K562 (cell line): ENCODE results near the gene EBI3. TPM values are rescaled to one million over a fixed set of nuclear protein-coding genes. Genes with fewer than 3 reads are reported as not detected.

ENCODE experiments used
- ATAC-seq: fragments of 200-7000 bp; cut with Tn5 transposase; 3 replicates; pipeline ENCODE4 v1.9.1; 2020; ENCODE audit warnings: moderate library complexity
- BruUV-seq: library from RNA; stranded (reverse); fragments of 400-500 nt; replicated peaks from 2 replicates; lab custom pipeline; 2021; lab: Mats Ljungman, UMichigan
- CTCF ChIA-PET: fragments of 300-600 bp; formaldehyde crosslinking; extraction: SDS; loops from one replicate; lab custom pipeline; 2021; ENCODE audit warnings: low intra/inter-chr PET ratio; lab: Yijun Ruan, JAX
- POLR2A ChIA-PET: fragments of 300-600, 350-650 bp; sonication (Branson Sonifier 250); formaldehyde crosslinking; extraction: SDS; loops from one replicate; lab custom pipeline; 2021; ENCODE audit warnings: antibody characterized with exemption, inconsistent platforms; lab: Yijun Ruan, JAX
- DNase-seq, 4 experiments: peaks; one replicate each; pipeline versions ENCODE4 v3.0.0 to v3.0.0-alpha.2; 2011 to 2018; ENCODE audit warnings: low spot score in 3 of 4, mixed read lengths in 3 of 4; ENCODE audit errors: extremely low read depth in 1 of 4
- FAIRE-seq: peaks from 2 replicates; lab custom pipeline; 2011; peaks lifted over from hg19 to GRCh38; lab: Jason Lieb, UNC
- H2AFZ ChIP-seq: 2 replicates; pipeline ENCODE4 v1.6.0; 2011; ENCODE audit warnings: low read depth, low read length, control low read depth, inconsistent platforms
- H3K27ac ChIP-seq: fragments of 200-600 bp; 3 replicates; pipeline ENCODE4 v1.8.0; 2011; ENCODE audit warnings: low read depth, mild to moderate bottlenecking, control low read depth, inconsistent platforms, low read length, moderate library complexity, mixed read lengths; ENCODE audit errors: extremely low read depth
- H3K27me3 ChIP-seq, 2 experiments: fragments of 300-600 bp in 1 of 2; 2 replicates in 1 of 2; 3 replicates in 1 of 2; pipeline versions ENCODE4 v1.6.0 to v1.8.0; 2011; ENCODE audit warnings: inconsistent platforms in 2 of 2, low read length in 2 of 2, mild to moderate bottlenecking in 1 of 2, mixed read lengths in 1 of 2, moderate library complexity in 1 of 2; ENCODE audit not compliant: control insufficient read depth in 2 of 2, insufficient read depth in 2 of 2
- H3K36me3 ChIP-seq: fragments of 300-600 bp; 3 replicates; pipeline ENCODE4 v1.8.0; 2011; ENCODE audit warnings: mild to moderate bottlenecking, low read length, inconsistent platforms; ENCODE audit not compliant: control insufficient read depth, insufficient read depth
- H3K4me1 ChIP-seq, 2 experiments: fragments of 200-600 bp in 1 of 2; replicated peaks in 1 of 2; 2 replicates in 1 of 2; 3 replicates in 1 of 2; pipeline versions ENCODE4 v1.5.1 to v1.8.0; 2011; ENCODE audit warnings: inconsistent platforms in 2 of 2, low read length in 2 of 2, mild to moderate bottlenecking in 1 of 2, mixed read lengths in 1 of 2, moderate library complexity in 1 of 2; ENCODE audit not compliant: control insufficient read depth in 2 of 2, insufficient read depth in 2 of 2
- H3K4me2 ChIP-seq: 2 replicates; pipeline ENCODE4 v1.6.1; 2011; ENCODE audit warnings: low read length, control low read depth, inconsistent platforms, mixed read lengths; ENCODE audit not compliant: insufficient read depth
- H3K4me3 ChIP-seq: fragments of 200-600 bp; sonication (generic), shearing (Covaris generic); 2 replicates; pipeline ENCODE4 v1.5.1; 2016; ENCODE audit warnings: control low read depth, inconsistent platforms
- H3K79me2 ChIP-seq: fragments of 200-600 bp; 3 replicates; pipeline ENCODE4 v1.8.0; 2011; ENCODE audit warnings: low read length, inconsistent platforms; ENCODE audit not compliant: control insufficient read depth, insufficient read depth
- H3K9ac ChIP-seq, 2 experiments: 2 replicates each; pipeline versions ENCODE4 v1.6.0 to v1.6.1; 2011; ENCODE audit warnings: low read depth in 2 of 2, low read length in 2 of 2, control low read depth in 1 of 2, inconsistent platforms in 1 of 2, mild to moderate bottlenecking in 1 of 2, mixed read lengths in 1 of 2; ENCODE audit not compliant: insufficient read depth in 1 of 2
- H3K9me1 ChIP-seq: one replicate; pipeline ENCODE4 v1.6.0; 2011; ENCODE audit warnings: inconsistent platforms, mild to moderate bottlenecking, low read length, moderate library complexity; ENCODE audit not compliant: control insufficient read depth, insufficient read depth
- H3K9me3 ChIP-seq: replicated peaks from 2 replicates; pipeline ENCODE4 v1.5.1; 2011; ENCODE audit warnings: low read depth, low read length, inconsistent platforms; ENCODE audit not compliant: control insufficient read depth, insufficient read depth
- H4K20me1 ChIP-seq: replicated peaks from 2 replicates; pipeline ENCODE4 v1.6.1; 2011; ENCODE audit warnings: low read length, inconsistent platforms, mixed read lengths; ENCODE audit not compliant: control insufficient read depth, insufficient read depth
- ATF7 ChIP-seq: fragments of 450-650 bp; IDR thresholded peaks from 2 replicates; pipeline ENCODE4 v1.7.1; 2014; ENCODE audit warnings: mild to moderate bottlenecking, moderate library complexity
- BCOR ChIP-seq: fragments of 450-650 bp; IDR thresholded peaks from 2 replicates; pipeline ENCODE4 v1.6.1; 2016
- CEBPG ChIP-seq, 3 experiments: fragments of 200-800 bp in 1 of 3; sonication (Bioruptor generic) in 1 of 3; sonication (generic) in 1 of 3; formaldehyde crosslinking in 1 of 3; IDR thresholded peaks in 2 of 3; conservative IDR thresholded peaks in 1 of 3; 2 replicates each; pipeline versions ENCODE4 v1.6.1 to v1.8.0; 2016 to 2022; ENCODE audit warnings: missing compliant biosample characterization in 2 of 3, missing genetic modification characterization in 2 of 3, mild to moderate bottlenecking in 1 of 3, missing genetic modification reagents in 1 of 3
- CHD4 ChIP-seq: fragments of 200-600 bp; sonication (generic); IDR thresholded peaks from 3 replicates; pipeline ENCODE4 v1.6.1; 2012; ENCODE audit warnings: low read depth, mild to moderate bottlenecking, mixed read lengths, low read length, inconsistent platforms; ENCODE audit not compliant: insufficient read depth, insufficient replicate concordance, poor library complexity, severe bottlenecking
- JUND ChIP-seq, 2 experiments: IDR thresholded peaks; 2 replicates in 1 of 2; 3 replicates in 1 of 2; pipeline ENCODE4 v1.6.1; 2011; ENCODE audit warnings: borderline replicate concordance in 2 of 2, low read depth in 2 of 2, low read length in 2 of 2, improper control_type of control experiment in 1 of 2, missing biosample characterization in 1 of 2, missing genetic modification characterization in 1 of 2, missing genetic modification reagents in 1 of 2
- NFYB ChIP-seq: IDR thresholded peaks from 2 replicates; pipeline ENCODE4 v1.6.1; 2011; ENCODE audit warnings: mild to moderate bottlenecking, moderate library complexity; ENCODE audit not compliant: insufficient read length; ENCODE audit errors: extremely low read depth
- NR2C1 ChIP-seq, 2 experiments: fragments of 450-650 bp; IDR thresholded peaks; 2 replicates each; pipeline ENCODE4 v1.6.1; 2017; ENCODE audit warnings: mild to moderate bottlenecking in 2 of 2, antibody characterized with exemption in 1 of 2, inconsistent platforms in 1 of 2, missing compliant biosample characterization in 1 of 2, missing genetic modification characterization in 1 of 2
- RBM25 ChIP-seq: fragments of 200-400 bp; formaldehyde crosslinking; IDR thresholded peaks from 2 replicates; pipeline ENCODE4 v1.6.1; 2018; ENCODE audit warnings: low read length, low read depth, moderate library complexity; ENCODE audit not compliant: severe bottlenecking
- RFX7 ChIP-seq: fragments of 250-450 bp; sonication (Bioruptor Pico); IDR thresholded peaks from 2 replicates; pipeline ENCODE4 v1.5.1; 2021; ENCODE audit warnings: mild to moderate bottlenecking
- SMARCA5 ChIP-seq: fragments of 450-650 bp; IDR thresholded peaks from 2 replicates; pipeline ENCODE4 v1.6.1; 2016
- SNAPC5 ChIP-seq: fragments of 250-450 bp; sonication (Bioruptor Pico); IDR thresholded peaks from 2 replicates; pipeline ENCODE4 v1.8.0; 2021; ENCODE audit warnings: moderate library complexity, mild to moderate bottlenecking, inconsistent platforms
- SNRNP70 ChIP-seq: fragments of 200-400 bp; formaldehyde crosslinking; optimal IDR thresholded peaks from 2 replicates; pipeline ENCODE3; 2017; ENCODE audit warnings: low read depth, low read length
- ZBTB33 ChIP-seq: sonication (generic); formaldehyde crosslinking; IDR thresholded peaks from 2 replicates; pipeline ENCODE4 v1.8.1; 2023; ENCODE audit warnings: mild to moderate bottlenecking, missing genetic modification reagents
- ZC3H8 ChIP-seq: fragments of 450-650 bp; IDR thresholded peaks from 2 replicates; pipeline ENCODE4 v1.6.1; 2017
- ZFP1 ChIP-seq: fragments of 450-650 bp; formaldehyde crosslinking; IDR thresholded peaks from 2 replicates; pipeline ENCODE4 v1.4.0; 2020; ENCODE audit warnings: mild to moderate bottlenecking, mixed read lengths
- ZNF57 ChIP-seq: fragments of 450-650 bp; formaldehyde crosslinking; IDR thresholded peaks from 2 replicates; pipeline ENCODE4 v1.4.0; 2020; ENCODE audit warnings: mild to moderate bottlenecking, moderate library complexity
- WGBS: fragments of 100-300 bp; shearing (Covaris generic); methylation state at CpG from one replicate; pipeline ENCODE4 v1.1.6; 2016; ENCODE audit warnings: low coverage, mixed read lengths; ENCODE audit not compliant: insufficient coverage; ENCODE audit errors: missing lambda C conversion rate; 5-methylcytosine and 5-hydroxymethylcytosine counted together
- in situ Hi-C: fragments of 300-500 bp; cut with MboI; formaldehyde crosslinking; loops from 4 replicates; pipeline ENCODE4 v1.15.0; 2018; ENCODE audit warnings: inconsistent platforms, mixed read lengths
- intact Hi-C: fragments of 100-400 bp; cut with micrococcal nuclease; formaldehyde crosslinking; loops from 2 replicates; pipeline ENCODE4 v1.14.2; 2022
- polyA plus RNA-seq, 8 experiments: library from polyadenylated mRNA; depleted of rRNA in 4 of 8; stranded (reverse) in 5 of 8; unstranded in 3 of 8; fragments of >200 nt; fragmentation: Nextera tagmentation in 2 of 8; fragmentation: Illumina TruSeq in 1 of 8; extraction: Ambion mirVana in 2 of 8; extraction: Trizol in 1 of 8; gene quantifications; 2 replicates each; pipeline versions ENCODE4 v1.2.1 to v1.2.3, GENCODE V29; 2011 to 2014; ENCODE audit warnings: inconsistent platforms in 1 of 8, missing spikeins in 1 of 8
- total RNA-seq, 7 experiments: library from RNA; depleted of rRNA in 6 of 7; stranded (reverse); fragments of >200 nt in 6 of 7; fragmentation: Illumina TruSeq in 2 of 7; extraction: Trizol in 2 of 7; gene quantifications; 2 replicates each; pipeline versions ENCODE4 v1.2.1 to v1.2.3, GENCODE V29; 2011 to 2021; ENCODE audit warnings: low replicate concordance in 1 of 7
- TF ChIP-seq, protein P1 (sequence below): fragments of 450-650 bp; formaldehyde crosslinking; IDR thresholded peaks from 2 replicates; pipeline ENCODE4 v1.4.0; 2022; ENCODE audit warnings: mild to moderate bottlenecking, moderate library complexity
- TF ChIP-seq, protein P2 (sequence below): fragments of 250-450 bp; sonication (Bioruptor Pico); IDR thresholded peaks from 2 replicates; pipeline ENCODE4 v1.8.0; 2022; ENCODE audit warnings: inconsistent platforms, mild to moderate bottlenecking, moderate library complexity, borderline replicate concordance

EBI3 gene
- total and polyA plus RNA-seq, 9 of the 15 experiments (the other 6 are each of a cell fraction or from before 2014, with no cell fraction given): 0.08 to 0.35 (median 0.22) TPM; not detected in 6

DNA sequence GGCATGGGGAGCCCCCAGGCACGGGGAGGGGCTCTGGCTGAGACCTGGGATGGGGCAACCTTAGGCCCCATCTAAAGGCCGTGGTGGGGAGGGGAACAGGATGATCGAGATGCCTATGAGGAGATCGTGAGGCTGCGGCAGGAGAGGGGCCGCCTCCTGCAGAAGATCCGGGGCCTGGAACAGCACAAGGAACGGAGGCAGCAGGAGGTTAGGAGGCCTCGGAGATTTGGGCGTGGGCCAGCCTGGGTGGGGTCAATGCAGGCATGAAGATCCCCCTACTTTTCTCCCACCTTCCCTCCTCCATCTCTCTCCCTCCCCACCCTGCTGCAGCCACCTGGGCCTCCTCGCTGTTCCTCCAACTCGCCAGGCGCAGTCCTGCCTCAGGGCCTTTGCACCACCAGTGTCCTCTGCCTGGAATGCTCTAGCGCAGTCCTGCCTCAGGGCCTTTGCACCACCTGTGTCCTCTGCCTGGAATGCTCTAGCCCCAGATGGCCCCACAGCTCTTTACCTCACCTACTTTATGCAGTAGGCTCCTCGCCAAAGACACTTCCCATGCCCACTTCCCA is 19.1 kb upstream of the EBI3 start:
- no peaks in the 10 kb centered on the region for H3K79me2 ChIP-seq
- ChIA-PET POLR2A (no interaction called here), CTCF (no interaction called here)
- no peaks in the 10 kb centered on the region for H4K20me1 ChIP-seq
- no peaks in the 10 kb centered on the region for H3K36me3 ChIP-seq
- H3K4me1 ChIP-seq: peaks cover 0 to 18% of the 10 kb centered on the region in 2 experiments; a peak in 2 of 5 replicates
- in situ Hi-C loops: no loop called here
- H2AFZ ChIP-seq: no peak overlapping the region
- peaks cover 3% of the 10 kb centered on the region for H3K9me1 ChIP-seq
- FAIRE-seq (no peak), DNase-seq (no peak), ATAC-seq (no peak)
- H3K27me3 ChIP-seq: peaks cover 10 to 34% of the 10 kb centered on the region in 2 experiments; a peak in 4 of 5 replicates
- WGBS: 19% methylated on average over 12 of the region's 15 CpGs
- intact Hi-C loops: no loop called here
- H3K27ac ChIP-seq: no peak overlapping the region
- no peaks in the 10 kb centered on the region for H3K9me3 ChIP-seq
- H3K4me3 ChIP-seq: no peak overlapping the region
- H3K9ac ChIP-seq: no peak overlapping the region
- H3K4me2 ChIP-seq: no peak overlapping the region
- BruUV-seq: no TSS peak
- no peak for TF ChIP-seq JUND (IDR thresholded peaks at IDR 0.05; ENCODE audit: borderline replicate concordance, low read depth, low read length)
- no peak for TF ChIP-seq JUND (tag; IDR thresholded peaks at IDR 0.05; ENCODE audit: borderline replicate concordance, low read depth, low read length)
- TF ChIP-seq SNRNP70: no peak
- no peak for TF ChIP-seq ZNF57
- TF ChIP-seq CHD4: no peak
- TF ChIP-seq ZBTB33: 0 out of 2 replicates have a peak, but pooled peaks have one; percentile 26
- TF ChIP-seq RFX7 (CRISPR knock-in tag): no peak
- no peak for TF ChIP-seq NR2C1 (IDR thresholded peaks at IDR 0.05)
- TF ChIP-seq NR2C1 (tag; IDR thresholded peaks at IDR 0.05): no peak
- TF ChIP-seq ATF7: no peak
- no peak for TF ChIP-seq ZC3H8
- no peak for TF ChIP-seq ZFP1 (CRISPR knock-in tag)
- TF ChIP-seq, protein P1, sequence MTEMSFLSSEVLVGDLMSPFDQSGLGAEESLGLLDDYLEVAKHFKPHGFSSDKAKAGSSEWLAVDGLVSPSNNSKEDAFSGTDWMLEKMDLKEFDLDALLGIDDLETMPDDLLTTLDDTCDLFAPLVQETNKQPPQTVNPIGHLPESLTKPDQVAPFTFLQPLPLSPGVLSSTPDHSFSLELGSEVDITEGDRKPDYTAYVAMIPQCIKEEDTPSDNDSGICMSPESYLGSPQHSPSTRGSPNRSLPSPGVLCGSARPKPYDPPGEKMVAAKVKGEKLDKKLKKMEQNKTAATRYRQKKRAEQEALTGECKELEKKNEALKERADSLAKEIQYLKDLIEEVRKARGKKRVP (CRISPR knock-in tag): no peak
- TF ChIP-seq BCOR: peak; percentile 54
- TF ChIP-seq, protein P2, sequence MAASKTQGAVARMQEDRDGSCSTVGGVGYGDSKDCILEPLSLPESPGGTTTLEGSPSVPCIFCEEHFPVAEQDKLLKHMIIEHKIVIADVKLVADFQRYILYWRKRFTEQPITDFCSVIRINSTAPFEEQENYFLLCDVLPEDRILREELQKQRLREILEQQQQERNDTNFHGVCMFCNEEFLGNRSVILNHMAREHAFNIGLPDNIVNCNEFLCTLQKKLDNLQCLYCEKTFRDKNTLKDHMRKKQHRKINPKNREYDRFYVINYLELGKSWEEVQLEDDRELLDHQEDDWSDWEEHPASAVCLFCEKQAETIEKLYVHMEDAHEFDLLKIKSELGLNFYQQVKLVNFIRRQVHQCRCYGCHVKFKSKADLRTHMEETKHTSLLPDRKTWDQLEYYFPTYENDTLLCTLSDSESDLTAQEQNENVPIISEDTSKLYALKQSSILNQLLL: no peak
- peak; percentile 87 for TF ChIP-seq RBM25
- TF ChIP-seq SNAPC5: no peak
- TF ChIP-seq CEBPG (CRISPR knock-in tag; IDR thresholded peaks at IDR 0.05): no peak
- no peak for TF ChIP-seq CEBPG (tag; conservative IDR thresholded peaks at IDR 0.05 in 1 of 2, IDR thresholded peaks at IDR 0.05 in 1 of 2)
- peak; percentile 78; the same call in 1 of the 2 replicates for TF ChIP-seq SMARCA5
- TF ChIP-seq NFYB: no peak
